DLD1 (cell line): Measurements from ENCODE around the gene MTRF1.
"Not testable (repeated sequence)": the region's sequence is repeated elsewhere in the genome, so short reads cannot be mapped to it uniquely, and the experiment has no call there.

Source experiments
- in situ Hi-C: cut with HindIII; loops from 2 replicates; pipeline ENCODE4 v1.10.0; 2017; ENCODE audit warnings: low sequenced_read_pairs

MTRF1 gene

DNA sequence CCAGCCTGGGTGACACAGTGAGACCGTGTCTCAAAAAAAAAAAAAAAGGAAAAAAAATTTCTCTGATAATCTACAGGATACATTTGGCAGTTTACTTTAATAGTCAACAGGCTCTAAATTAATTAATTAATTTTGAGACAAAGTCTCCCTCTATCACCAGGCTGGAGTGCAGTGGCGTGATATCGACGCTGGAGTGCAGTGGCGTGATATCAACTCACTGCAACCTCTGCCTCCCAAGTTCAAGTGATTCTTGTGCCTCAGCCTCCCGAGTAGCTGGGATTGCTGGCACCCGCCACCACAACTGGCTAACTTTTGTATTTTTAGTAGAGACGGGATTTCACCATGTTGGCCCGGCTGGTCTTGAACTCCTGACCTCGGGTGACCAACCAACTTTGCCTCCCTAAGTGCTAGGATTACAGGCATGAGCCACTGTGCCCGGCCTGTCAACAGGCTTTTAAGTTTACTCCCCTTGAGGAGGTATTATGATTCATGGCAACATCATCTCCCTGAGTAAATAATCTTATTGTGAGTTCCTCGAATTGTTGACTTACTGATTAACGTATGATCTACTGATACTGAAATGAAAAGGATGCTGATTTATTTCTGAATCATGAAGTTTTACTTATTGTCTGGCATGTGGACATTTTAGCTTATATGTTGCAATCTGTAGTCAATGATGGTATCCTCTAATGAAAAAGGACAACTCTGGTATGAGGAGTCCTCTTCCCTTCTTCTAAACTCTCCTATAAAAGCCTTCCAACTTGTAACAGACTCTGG lies 21.3 kb upstream of the MTRF1 start:
- in situ Hi-C loops: no loop called here

- in situ Hi-C loops: no loop called here
Observed at GRCh38 chr13:41282129-41282571, 18.8 kb upstream of the MTRF1 start.

GRCh38 chr13:41279156-41279555 lies 15.8 kb upstream of the MTRF1 start:
- in situ Hi-C loops: not testable (repeated sequence)

GRCh38 chr13:41276824-41277223 lies 13.4 kb upstream of the MTRF1 start:
- in situ Hi-C loops: no loop called here

- in situ Hi-C loops: no loop called here
Observed at GRCh38 chr13:41274881-41275280, 11.5 kb upstream of the MTRF1 start.

DNA sequence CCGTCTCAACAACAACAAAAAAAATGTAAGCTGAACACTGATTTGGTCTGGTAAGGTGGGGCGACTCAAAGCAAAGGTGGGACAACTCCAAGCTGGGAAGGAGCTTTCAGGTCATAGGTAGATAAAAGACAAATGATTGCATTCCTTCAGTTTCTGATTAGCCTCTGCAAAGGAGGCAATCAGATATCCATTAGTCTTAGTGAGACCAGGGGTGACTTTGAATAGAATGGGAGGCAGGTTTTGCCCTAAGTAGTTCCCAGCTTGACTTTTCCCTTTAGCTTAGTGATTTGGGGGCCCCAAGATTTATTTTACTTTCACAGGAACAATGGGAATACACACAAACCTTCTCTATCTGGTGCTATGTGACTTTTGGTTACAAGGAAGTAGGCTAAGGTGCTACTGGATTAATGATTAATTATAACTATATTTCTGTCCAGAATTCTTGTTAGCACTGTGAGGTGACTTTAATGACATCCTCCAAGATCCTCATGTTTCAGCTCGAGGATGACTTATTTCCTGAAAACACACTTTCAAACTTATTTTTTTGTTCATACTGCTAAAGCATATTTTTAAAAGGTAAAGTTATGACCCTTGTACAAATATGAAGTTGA lies 10.6 kb upstream of the MTRF1 start:
- in situ Hi-C loops: no loop called here

- in situ Hi-C loops: no loop called here
Observed at GRCh38 chr13:41271456-41272285, 8.3 kb upstream of the MTRF1 start.

- in situ Hi-C loops: no loop called here
Observed at GRCh38 chr13:41268764-41269163, 5.4 kb upstream of the MTRF1 start.

GRCh38 chr13:41267106-41267505 lies 3.7 kb upstream of the MTRF1 start:
- in situ Hi-C loops: no loop called here

GRCh38 chr13:41259875-41260501 lies 3.4 kb downstream of the MTRF1 start:
- in situ Hi-C loops: no loop called here

GRCh38 chr13:41257535-41257934 lies 5.8 kb downstream of the MTRF1 start:
- in situ Hi-C loops: no loop called here

DNA sequence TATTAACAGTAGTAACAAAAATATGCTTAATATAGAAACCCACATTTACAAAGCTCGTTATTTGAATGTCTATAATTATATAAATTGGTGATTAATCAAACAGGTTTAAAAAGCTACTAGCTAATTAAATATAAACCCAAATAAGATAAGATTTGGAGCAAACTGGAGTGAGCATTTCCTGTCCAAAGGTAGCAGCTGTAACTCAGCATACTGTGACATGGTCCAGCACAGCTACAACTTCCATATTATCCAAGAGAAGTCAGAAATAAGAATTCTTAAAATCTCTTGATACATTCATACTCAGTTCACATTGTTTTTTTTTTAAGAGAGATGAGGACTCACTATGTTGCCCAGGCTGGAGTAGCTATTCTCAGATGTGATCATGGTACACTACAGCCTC lies 8.5 kb downstream of the MTRF1 start:
- in situ Hi-C loops: no loop called here

DNA sequence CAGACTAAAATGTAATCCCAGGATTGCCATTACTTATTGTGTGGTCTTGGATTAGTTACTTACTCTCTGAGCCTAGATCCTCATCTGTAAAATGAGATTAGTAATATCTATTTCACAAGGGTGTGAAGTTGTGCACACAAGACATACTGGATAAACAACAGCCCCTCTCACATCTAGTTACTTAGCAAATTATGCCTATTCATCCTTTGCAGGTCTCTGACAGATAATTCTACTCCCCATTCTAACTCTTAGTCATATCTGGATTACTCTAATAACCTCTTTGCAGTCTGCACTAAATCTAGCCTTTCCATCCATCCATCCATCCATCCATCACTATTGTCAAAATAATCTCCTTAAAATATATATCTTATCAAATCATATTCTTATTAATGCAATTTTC lies 12.4 kb downstream of the MTRF1 start:
- in situ Hi-C loops: no loop called here

DNA sequence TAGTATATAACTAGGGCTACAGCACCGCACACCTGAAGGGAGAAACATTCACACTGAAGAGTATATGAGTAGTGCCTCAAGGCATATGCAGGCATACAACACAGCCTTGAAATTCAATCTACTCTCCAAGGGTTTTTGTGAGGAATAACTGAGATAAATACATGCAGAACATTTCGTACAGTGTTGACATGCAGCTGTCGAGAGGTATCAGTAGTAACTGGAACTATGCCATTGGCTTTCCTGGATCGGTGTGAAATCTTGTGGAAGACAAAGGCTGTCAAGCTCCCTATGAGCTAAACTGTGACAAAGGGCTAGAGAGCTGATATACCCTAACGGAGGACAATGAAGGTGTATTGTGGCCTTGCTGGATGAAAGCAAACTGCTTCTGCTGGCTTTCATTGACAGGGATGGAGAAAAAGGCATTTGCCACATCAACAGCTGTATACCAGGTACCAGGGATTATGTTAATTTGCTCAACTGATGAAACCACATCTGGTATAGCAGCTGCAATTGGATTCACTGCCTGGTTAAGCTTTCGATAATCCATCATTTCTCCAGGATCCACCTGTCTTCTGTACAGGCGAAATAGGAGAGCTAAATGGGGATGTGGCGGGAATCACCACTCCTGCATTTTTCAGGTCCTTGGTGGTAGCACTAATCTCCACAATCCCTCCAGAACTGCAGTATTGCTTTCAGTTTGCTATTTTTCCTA lies 16.3 kb downstream of the MTRF1 start:
- in situ Hi-C loops: no loop called here

GRCh38 chr13:41244556-41244955 lies 18.8 kb downstream of the MTRF1 start:
- in situ Hi-C loops: no loop called here

- in situ Hi-C loops: no loop called here
Observed at GRCh38 chr13:41241626-41242025, 21.8 kb downstream of the MTRF1 start.

DNA sequence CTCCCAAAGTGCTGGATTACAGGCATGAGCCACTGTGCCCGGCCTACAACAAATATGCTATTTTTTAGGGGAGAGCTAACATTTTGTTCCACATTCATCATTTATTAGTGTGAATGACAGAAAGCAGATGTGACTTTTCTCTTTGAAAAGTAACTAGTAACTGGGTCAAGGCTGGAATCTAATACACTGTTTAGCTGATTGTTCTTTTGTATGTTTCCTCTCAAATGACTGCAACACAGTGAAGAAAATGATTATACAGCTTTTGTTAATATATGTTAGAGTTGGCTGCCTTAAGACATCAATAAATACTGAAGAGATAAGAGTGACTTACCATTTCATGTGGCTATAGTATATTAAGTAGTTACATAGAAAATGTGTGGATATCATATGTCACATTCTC lies 27.0 kb downstream of the MTRF1 start:
- in situ Hi-C loops: no loop called here

- in situ Hi-C loops: no loop called here
Observed at GRCh38 chr13:41232578-41233480, 30.5 kb downstream of the MTRF1 start.

GRCh38 chr13:41231786-41232185 lies 31.6 kb downstream of the MTRF1 start:
- in situ Hi-C loops: no loop called here
